ENCODE results near the gene ACY1.

The ACY1 gene

GRCh38 chr3:52017586-52017985, 34.3 kb downstream of the ACY1 start:
- H3K4me1 Mint-ChIP-seq: peaks cover 41% of the 10 kb centered on the region
- no peaks in the 10 kb centered on the region for H3K27me3 Mint-ChIP-seq (ENCODE audit: low read depth)
- no peak for TF ChIP-seq CTCF (IDR thresholded peaks at IDR 0.05; ENCODE audit: unreplicated experiment in 3 of 3)
- no peaks in the 10 kb centered on the region for H3K36me3 Mint-ChIP-seq (ENCODE audit: low read depth)
- H3K9me3 Mint-ChIP-seq: no peaks in the 10 kb centered on the region
- H3K27ac Mint-ChIP-seq: peak overlapping the region; percentile 52 to 88 (median 57)
- no peak overlapping the region for H3K4me3 Mint-ChIP-seq

- Mint-ChIP-seq H3K9me3 (no peaks in the 10 kb centered on the region), H3K4me3 (no peak overlapping the region), H3K27ac (peak overlapping the region in 1 of 3 experiments; percentile 16), H3K27me3 (ENCODE audit: low read depth) (no peaks in the 10 kb centered on the region), H3K36me3 (ENCODE audit: low read depth) (no peaks in the 10 kb centered on the region), H3K4me1 (peaks cover 49% of the 10 kb centered on the region)
- TF ChIP-seq CTCF (IDR thresholded peaks at IDR 0.05; ENCODE audit: unreplicated experiment in 3 of 3): no peak
Observed at GRCh38 chr3:52018319-52019000, 35.1 kb downstream of the ACY1 start.

GRCh38 chr3:52019352-52020080, 36.2 kb downstream of the ACY1 start:
- Mint-ChIP-seq H3K4me1 (peaks cover 56% of the 10 kb centered on the region), H3K27me3 (ENCODE audit: low read depth) (no peaks in the 10 kb centered on the region), H3K36me3 (ENCODE audit: low read depth) (no peaks in the 10 kb centered on the region), H3K9me3 (no peaks in the 10 kb centered on the region), H3K27ac (peak overlapping the region; percentile 40 to 87 (median 54)), H3K4me3 (peak overlapping the region in 1 of 3 experiments; percentile 27)
- TF ChIP-seq CTCF (IDR thresholded peaks at IDR 0.05; ENCODE audit: unreplicated experiment in 3 of 3): no peak

GRCh38 chr3:52020796-52021195, 37.5 kb downstream of the ACY1 start:
- H3K4me1 Mint-ChIP-seq: peaks cover 69% of the 10 kb centered on the region

GRCh38 chr3:52021489-52022268, 38.3 kb downstream of the ACY1 start:
- Mint-ChIP-seq H3K9me3 (no peaks in the 10 kb centered on the region), H3K36me3 (ENCODE audit: low read depth) (no peaks in the 10 kb centered on the region), H3K27me3 (ENCODE audit: low read depth) (no peaks in the 10 kb centered on the region), H3K27ac (peak overlapping the region; percentile 21 to 83 (median 76)), H3K4me3 (peak overlapping the region in 1 of 3 experiments; percentile 25), H3K4me1 (peaks cover 74% of the 10 kb centered on the region)
- no peak for TF ChIP-seq CTCF (IDR thresholded peaks at IDR 0.05; ENCODE audit: unreplicated experiment in 3 of 3)

More at GRCh38 chr3:52020796-52021195, 37.5 kb downstream of the ACY1 start:
- Mint-ChIP-seq H3K27me3 (ENCODE audit: low read depth) (no peaks in the 10 kb centered on the region), H3K36me3 (ENCODE audit: low read depth) (no peaks in the 10 kb centered on the region), H3K9me3 (no peaks in the 10 kb centered on the region), H3K27ac (peak overlapping the region; percentile 21 to 55 (median 31)), H3K4me3 (peak overlapping the region in 1 of 3 experiments; percentile 19)
- TF ChIP-seq CTCF (IDR thresholded peaks at IDR 0.05; ENCODE audit: unreplicated experiment in 3 of 3): no peak

Data from nephron (organoid).